Right renal cortex interstitium (tissue), 3 donors: Measurements from ENCODE around the gene RFXAP. TPM values are rescaled to one million over a fixed set of nuclear protein-coding genes. Genes with fewer than 3 reads are reported as not detected.
"Not testable (repeated sequence)": the region's sequence is repeated elsewhere in the genome, so short reads cannot be mapped to it uniquely, and the experiment has no call there.

Experiments used
- DNase-seq, 3 donors: peaks; one replicate each; pipeline ENCODE4 v3.0.0-alpha.2; 2013; ENCODE audit warnings: low read depth in 3 of 3, low spot score in 2 of 3
- polyA plus RNA-seq, 3 donors: library from polyadenylated mRNA; unstranded; fragments of 120-200 nt; gene quantifications; one replicate each; pipeline ENCODE4 v1.2.1, GENCODE V29; 2013; ENCODE audit not compliant: insufficient read length in 3 of 3

Gene RFXAP, protein sequence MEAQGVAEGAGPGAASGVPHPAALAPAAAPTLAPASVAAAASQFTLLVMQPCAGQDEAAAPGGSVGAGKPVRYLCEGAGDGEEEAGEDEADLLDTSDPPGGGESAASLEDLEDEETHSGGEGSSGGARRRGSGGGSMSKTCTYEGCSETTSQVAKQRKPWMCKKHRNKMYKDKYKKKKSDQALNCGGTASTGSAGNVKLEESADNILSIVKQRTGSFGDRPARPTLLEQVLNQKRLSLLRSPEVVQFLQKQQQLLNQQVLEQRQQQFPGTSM
- polyA plus RNA-seq = 10 to 100 TPM; 12.1 to 14.5 (median 14.2) TPM

DNA sequence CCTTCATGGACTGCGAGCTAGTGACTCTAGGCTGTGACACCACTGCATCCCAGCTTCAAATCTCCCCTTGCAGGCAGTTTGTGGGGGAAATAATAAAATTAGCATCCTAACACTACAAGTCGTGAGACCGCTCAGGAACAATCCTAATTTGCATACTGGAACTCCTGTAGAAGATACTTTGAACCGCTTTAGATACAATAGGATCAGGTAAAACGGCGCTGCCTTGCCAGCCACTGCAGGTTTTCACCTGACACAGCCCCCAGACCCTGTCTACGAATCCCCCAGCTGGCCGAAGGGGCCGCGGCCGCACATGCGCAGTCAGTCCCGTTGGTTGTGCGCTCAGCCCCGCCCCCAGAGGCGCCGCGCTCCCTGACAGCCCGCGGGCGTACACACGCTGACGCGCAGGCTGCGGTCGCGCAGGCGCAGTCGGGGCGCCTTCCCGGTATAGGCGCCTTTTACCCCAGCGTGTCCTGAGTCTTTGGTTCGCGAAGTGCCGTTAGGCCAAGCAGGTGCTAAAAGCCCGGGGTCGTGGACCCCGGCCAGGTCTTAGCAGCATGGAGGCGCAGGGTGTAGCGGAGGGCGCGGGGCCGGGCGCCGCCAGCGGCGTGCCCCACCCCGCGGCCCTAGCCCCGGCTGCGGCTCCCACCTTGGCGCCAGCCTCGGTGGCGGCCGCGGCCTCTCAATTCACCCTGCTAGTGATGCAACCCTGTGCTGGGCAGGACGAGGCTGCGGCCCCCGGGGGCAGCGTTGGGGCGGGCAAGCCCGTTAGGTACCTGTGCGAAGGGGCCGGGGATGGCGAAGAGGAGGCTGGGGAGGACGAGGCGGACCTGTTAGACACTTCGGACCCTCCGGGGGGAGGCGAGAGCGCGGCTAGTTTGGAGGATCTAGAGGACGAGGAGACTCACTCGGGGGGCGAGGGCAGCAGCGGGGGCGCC lies at the start of gene RFXAP:
RFXAP (plus strand) TSS at position 419 of the 935 bp plus-strand sequence; CDS start at position 555, 136 bp downstream.
- peak; percentile 64 to 75 (median 75) for DNase-seq

DNA sequence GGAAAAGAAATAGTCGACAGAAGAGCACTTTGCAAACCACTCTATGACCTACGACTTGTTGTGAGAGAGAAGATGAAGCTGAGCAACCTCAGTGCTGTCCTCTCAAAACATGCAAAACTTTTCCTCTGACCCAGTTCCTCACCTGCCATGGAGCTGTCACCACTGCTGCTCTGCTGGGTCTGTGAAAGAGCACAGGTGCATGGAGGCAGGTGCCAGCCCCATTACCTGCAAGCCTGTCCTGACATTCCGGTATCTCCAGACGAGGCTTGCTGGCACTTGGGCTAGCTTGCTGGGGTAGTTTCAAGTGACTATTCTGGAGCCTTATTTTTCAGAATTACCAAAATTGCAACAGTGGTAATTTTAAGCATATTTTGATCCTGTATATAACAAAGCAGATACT lies 49.5 kb upstream of the RFXAP start:
- DNase-seq = no peak

DNA sequence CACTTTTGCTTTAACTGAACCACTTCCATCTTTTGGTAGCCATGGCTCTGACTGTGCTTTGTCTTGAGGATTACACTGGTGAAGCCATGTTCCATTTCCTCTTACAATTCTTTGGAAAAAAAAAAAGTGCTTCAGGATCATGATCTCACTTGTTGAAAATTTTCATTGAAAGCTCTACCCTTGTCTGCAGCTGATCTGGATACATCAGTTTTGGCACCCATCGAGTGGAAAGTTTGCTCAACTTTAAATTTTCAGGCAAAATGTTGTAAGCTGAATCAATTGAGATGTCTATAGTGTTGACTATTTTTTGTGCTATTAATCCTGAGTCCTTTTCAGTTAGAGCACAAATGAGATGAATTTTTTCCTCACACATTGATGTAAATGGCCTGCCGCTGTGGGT lies 48.3 kb upstream of the RFXAP start:
- DNase-seq = no peak

- DNase-seq = no peak
Observed at GRCh38 chr13:36772853-36773252, 46.2 kb upstream of the RFXAP start.

DNA sequence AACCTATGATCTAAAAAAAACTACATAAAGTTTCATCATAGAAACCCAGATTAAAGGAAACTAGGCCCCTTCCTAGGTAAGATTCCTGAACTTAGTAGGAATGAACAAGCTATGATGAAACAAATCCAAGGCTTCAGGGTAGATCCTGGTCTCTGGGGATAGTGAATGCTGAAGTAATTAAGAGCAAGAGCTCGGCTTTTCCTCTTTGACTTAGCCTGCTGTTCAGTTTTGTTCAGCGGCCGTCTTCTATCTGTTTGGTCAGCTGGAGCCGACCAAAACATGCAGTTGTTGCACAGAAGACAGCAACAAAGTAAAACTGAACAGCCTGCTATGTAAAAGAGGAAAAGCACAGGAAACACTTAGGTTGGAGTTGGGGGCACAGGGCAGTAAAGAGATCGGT lies 44.1 kb upstream of the RFXAP start:
- DNase-seq = no peak

DNA sequence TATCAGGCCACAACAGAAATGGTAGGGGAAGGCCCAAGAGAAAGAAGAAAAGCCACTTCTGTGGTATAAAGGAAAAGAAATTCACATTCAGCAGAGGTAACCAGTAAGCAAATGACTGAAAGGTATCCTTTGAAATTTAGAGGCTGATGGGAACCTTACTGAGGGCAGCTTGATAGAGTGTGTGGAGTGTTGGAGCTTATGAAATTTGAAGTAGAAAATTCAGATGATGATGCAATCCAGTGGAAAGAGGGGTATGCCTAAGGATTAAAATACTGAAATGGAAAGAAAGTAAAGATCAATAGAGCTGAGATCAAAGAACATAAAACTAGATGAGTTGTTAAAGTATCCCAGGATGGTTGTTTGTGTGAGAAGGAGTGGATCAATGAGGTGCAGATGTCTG lies 42.8 kb upstream of the RFXAP start:
- no peak for DNase-seq

GRCh38 chr13:36778083-36778671 lies 40.8 kb upstream of the RFXAP start:
- DNase-seq = peak; percentile 57 to 65 (median 61)

- no peak for DNase-seq
Observed at GRCh38 chr13:36783890-36784289, 35.1 kb upstream of the RFXAP start.

DNA sequence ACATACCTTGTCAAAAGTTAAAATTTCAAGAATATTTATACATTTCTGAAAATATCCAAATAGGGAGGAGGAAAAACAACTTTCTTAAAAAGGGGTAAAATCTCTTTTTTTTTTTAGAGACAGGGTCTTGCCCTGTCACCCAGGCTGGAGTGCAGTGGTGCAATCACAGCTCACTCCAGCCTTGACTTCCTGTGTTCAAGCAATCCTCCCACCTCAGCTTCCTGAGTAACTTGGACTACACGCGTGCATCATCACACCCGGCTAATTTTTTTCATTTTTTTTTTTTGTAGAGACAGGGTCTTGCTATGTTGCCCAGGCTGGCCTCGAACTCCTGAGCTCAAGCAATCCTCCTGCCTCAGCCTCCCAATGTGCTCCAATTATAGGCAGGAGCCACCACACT lies 32.8 kb upstream of the RFXAP start:
- DNase-seq = not testable (repeated sequence)

- DNase-seq = no peak
Observed at GRCh38 chr13:36787181-36787580, 31.8 kb upstream of the RFXAP start.

DNA sequence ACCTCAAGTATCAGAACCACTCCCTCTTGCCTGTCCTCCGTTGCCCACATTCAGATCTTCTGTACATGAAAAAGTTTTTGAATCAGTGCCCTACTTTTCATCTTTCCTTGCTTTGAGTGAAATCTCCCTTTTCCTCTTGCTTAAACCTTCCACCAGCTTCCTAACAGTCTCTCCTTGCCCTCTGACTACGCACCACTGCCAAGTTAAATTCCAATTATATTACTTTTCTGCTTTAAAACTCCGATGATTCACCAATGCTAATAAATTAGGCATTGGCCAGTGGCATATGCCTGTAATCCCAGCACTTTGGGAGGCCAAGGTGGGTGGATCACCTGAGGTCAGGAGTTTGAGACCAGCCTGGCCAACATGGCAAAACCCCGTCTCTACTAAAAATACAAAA lies 30.7 kb upstream of the RFXAP start:
- DNase-seq = no peak

DNA sequence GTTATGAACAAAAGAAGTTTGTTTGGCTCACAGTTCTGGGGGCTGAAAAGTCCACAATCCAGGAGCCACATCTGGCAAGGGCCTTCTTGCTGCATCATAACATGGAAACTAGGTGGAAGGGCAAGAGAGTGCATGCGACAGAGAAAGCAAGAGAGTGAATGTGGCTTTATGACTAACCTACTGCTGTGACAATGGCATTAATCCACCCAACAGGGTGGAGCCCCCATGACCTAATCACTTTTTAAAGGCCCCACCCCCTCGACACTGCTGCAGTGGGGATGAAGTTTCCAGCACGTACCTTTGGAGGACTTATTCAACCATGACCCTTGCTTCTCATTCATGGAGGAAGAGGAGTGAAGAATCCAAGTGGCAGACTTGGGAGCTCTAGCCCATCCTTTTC lies 30.0 kb upstream of the RFXAP start:
- no peak for DNase-seq

GRCh38 chr13:36789730-36790129 lies 29.3 kb upstream of the RFXAP start:
- no peak for DNase-seq

GRCh38 chr13:36794706-36795105 lies 24.3 kb upstream of the RFXAP start:
- no peak for DNase-seq

GRCh38 chr13:36795463-36795862 lies 23.6 kb upstream of the RFXAP start:
- DNase-seq = no peak

- no peak for DNase-seq
Observed at GRCh38 chr13:36796052-36796451, 23.0 kb upstream of the RFXAP start.

GRCh38 chr13:36801035-36801434 lies 18.0 kb upstream of the RFXAP start:
- no peak for DNase-seq

DNA sequence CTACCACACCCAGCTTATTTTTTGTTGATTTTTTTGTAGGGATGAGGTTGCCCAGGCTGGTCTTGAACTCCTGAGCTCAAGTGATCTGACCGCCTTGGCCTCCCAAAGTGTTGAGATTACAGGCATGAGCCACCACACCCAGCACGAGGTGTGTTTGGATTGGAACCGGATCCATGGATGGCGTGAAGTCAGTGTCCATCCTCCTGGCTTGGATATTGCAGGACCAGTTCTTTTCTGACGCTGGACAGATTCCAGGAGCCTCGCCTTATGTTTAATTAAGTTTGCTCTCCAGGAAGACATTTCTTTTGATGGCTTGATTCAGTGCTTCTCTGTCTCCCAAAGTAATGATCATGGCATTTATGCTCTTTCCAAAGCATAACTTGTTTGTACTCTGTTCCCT lies 14.4 kb upstream of the RFXAP start:
- DNase-seq = no peak

DNA sequence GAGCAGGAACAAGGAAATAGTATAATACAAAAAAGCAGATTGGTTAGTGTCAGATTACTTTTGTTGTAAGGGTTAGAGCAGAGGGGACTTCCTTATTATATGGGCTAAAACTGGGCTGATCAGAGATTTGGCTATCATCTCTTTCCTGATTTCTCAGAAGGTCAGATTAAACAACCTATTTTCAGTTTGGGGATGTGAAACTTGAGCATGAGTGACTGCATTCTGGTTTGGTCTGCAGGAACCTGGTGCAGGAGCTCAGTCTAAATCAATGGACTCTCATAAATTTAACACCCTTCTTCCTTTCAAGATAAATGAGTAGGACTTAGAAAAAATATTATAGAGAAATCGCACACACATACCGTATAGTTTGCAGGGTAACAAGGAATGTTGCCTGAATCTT lies 12.9 kb upstream of the RFXAP start:
- DNase-seq = no peak

DNA sequence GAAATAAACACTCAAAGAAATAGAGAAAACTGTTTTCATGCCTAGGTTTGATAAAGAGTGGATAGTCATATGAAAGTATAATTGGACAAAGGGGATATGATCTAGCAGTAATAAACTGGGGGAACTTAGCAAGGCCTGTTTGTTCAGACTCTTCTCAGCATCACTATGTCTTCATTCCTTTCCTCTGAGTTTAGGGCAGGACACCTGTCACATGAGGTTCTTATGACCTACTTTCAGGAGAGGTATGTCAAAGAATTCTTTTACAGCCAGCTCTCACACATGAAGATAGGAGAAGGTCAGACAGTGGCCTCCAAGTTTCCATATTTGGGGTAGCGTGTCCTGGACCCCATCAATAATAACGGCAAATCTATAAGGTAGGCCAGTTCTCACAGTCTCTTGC lies 11.4 kb upstream of the RFXAP start:
- DNase-seq = no peak

DNA sequence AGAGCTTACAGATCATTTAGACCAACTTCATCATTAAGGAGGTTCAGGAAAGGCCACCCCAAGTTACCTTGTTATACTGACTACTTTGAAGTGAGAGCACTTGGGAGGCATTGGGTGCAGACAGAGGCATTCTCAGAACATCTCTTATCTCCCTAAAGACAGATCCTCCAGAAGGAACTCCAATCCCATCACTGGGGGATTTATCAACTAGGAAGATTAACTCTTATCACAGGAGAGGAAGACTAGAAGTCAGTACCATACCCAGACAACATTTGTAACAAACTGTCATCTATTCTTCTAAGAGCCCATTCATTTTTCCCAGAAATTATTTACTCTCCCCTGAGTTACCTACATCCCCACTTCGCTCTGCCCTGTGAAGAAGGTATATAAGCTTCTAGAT lies 5.8 kb upstream of the RFXAP start:
- DNase-seq = no peak
